ENCODE results near the gene NSFL1C.

GRCh38 chr20:1503564-1504227 is 37.0 kb upstream of the NSFL1C start:
- TF ChIP-seq CTCF (IDR thresholded peaks at IDR 0.05), result peak; percentile 97 to 98 (median 98)
- TF ChIP-seq POLR2A (IDR thresholded peaks at IDR 0.05), result no peak
